WI38 (cell line): ENCODE measurements around the gene FSTL4.

Experiments
- H3K4me3 ChIP-seq: 2 replicates; pipeline ENCODE4 v1.5.1; 2011; ENCODE audit warnings: low read depth, mild to moderate bottlenecking, control low read depth, low read length
- TF ChIP-seq, protein P1 (sequence below): IDR thresholded peaks from 2 replicates; pipeline ENCODE4 v1.5.1; 2012; ENCODE audit warnings: low read depth, mild to moderate bottlenecking, control low read depth, low read length

FSTL4 gene

DNA sequence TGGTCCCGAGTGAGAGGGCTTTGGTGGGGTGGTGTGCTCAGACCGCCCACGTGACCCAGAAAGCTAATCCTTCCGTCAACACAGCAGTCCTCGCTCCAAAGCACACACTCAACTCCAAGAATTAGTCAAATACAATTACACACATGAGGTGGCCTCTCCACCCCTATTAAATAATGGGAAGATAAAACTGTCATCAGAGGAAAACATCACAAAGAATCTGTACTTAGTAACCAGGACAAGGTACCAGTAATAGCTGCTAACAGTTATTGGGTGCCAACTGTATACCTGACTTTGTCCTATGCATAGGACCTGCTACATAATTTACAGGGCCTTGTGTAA is 337.8 kb downstream of the FSTL4 start:
- TF ChIP-seq, protein P1, sequence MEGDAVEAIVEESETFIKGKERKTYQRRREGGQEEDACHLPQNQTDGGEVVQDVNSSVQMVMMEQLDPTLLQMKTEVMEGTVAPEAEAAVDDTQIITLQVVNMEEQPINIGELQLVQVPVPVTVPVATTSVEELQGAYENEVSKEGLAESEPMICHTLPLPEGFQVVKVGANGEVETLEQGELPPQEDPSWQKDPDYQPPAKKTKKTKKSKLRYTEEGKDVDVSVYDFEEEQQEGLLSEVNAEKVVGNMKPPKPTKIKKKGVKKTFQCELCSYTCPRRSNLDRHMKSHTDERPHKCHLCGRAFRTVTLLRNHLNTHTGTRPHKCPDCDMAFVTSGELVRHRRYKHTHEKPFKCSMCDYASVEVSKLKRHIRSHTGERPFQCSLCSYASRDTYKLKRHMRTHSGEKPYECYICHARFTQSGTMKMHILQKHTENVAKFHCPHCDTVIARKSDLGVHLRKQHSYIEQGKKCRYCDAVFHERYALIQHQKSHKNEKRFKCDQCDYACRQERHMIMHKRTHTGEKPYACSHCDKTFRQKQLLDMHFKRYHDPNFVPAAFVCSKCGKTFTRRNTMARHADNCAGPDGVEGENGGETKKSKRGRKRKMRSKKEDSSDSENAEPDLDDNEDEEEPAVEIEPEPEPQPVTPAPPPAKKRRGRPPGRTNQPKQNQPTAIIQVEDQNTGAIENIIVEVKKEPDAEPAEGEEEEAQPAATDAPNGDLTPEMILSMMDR, result no peak
- no peak overlapping the region for H3K4me3 ChIP-seq

DNA sequence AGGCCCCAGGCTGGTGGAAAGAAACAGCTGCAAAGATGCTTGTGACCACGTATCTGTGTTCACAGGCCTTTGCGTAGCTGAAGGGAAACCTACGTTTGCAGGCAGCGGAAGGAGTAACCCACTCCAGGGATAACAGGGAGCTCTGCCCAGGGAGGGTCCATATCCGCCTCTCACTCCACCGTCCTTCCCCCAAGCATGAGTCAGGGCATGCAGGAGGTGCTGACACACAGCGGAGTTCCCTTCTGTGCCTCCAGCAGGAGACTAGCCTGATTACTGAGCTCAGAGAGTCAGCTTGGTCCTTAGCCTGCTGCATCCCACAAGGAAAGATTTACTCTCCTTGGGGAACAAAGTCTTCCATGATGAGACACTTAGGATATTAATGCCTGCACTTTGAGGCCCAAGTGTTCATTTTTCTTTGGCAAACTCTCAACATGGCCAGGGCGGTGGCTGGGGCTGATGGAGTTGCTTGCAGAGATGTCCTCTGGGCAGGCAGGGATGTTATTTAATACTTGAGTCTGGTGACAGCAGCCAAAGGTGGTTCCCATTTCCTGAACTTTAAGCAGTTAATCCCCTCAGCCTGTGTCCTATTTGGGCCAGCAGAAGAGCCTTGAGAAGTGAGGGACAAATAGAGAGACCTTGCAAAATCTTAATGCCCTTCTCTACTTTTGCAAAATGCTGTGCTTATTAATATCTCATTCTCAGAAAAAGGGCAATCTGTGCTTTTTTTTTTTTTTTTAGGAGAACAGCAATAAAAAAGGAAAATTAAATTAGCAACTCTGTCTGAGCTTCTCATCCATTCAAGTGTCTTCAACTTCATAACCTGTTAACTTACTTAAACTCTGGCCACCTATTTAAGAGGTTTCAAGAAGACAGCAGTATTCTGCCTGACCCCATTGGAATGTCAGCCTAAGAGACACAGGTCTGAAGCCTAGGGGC is 338.4 kb downstream of the FSTL4 start:
- TF ChIP-seq, protein P1, result no peak
- H3K4me3 ChIP-seq, result no peak overlapping the region

DNA sequence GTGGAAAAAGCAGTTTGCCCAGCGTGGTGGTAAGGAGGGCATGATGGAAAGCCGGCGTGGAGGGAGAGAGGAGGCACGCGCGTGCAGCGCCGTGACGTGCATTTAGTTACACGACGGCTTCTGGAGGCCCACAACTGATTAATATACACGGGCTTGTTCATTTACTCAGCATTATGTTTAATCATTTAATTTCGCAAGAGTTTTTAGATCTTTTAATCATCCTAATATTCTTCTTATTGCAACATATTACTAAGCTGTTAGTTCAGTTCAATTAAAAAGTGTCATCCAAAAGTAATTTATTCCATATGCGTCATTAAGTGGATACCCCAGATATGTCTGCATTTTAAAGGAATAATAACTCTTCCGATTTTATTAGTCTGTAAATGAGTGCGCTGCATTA is 340.0 kb downstream of the FSTL4 start:
- no peak overlapping the region for H3K4me3 ChIP-seq
- TF ChIP-seq, protein P1, result no peak

DNA sequence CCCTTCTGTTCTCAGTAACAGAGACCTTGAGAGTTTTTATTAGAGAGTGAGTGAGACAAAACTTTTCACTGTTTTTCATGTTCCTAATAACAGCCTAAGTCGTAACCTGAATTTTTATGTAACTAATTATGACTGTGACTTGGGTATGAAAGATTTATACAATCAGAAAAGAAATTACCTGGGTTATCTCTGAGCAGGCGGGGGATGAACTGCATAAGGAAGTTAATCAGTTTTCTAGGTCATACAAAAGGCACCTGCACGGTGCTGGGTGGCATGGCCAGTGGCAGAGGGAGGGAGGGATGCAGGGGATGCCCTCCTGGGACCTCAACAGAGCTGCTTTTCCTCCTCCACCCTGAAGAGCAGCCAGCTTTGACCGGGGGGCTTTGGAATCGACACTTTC is 340.7 kb downstream of the FSTL4 start:
- no peak overlapping the region for H3K4me3 ChIP-seq
- TF ChIP-seq, protein P1, result no peak

DNA sequence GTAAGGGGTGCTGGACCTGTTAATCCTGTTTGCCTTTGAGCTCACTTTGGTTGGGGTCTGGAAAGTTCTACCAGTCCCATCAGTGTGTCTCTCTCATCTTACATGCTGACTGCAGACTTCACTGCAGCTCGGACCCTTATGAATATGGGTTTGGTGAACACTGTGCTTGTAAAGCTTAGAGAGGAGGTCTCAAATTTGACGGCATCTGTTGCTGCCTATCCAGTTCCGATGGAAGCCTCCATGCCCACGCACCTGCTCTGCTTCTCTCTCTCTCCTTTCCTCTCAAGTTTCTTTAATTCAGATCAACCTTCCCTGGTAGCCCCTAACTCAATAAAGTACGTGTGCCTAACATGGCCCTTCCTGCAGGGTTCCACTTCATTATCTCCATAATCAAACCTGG is 342.6 kb downstream of the FSTL4 start:
- TF ChIP-seq, protein P1, result no peak
- no peak overlapping the region for H3K4me3 ChIP-seq

DNA sequence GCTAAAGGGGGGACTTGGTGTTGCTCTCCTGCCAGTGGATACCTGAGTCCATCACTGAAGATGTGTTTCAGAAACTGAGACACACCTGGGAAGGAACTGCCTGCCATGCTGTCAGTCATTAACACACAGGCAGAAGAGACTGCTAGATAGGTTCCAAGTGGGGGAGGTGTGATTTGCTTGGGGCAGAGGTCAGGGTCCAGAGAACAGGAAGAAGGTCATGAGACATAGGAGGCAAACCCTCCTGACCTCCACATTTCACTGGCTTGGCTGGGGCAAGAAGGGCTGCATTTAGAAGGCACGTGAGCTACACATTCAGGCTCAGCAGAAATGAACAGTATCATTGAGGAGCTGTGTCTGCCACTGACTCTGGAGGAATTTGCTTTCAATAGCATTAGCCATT is 344.7 kb downstream of the FSTL4 start:
- no peak overlapping the region for H3K4me3 ChIP-seq
- TF ChIP-seq, protein P1, result no peak

DNA sequence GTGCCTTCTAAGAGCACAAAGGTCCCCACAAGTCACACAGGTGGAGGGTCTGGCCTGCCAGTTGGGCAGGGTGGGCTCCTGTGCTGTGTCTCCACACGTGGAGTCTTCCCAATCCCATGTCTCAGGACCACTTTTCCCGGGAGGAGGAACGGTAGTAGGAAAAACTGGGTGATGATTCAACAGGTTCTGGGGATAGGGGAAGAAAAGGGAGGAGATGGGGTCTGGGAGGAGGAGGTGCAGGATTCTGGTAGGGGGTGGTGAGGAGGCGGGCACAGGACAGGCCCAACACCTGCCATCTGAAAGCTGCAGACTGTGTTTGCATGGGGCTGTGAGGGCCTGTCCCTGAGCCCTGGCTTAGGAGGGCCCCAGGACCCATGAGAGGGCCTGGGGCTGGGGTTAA is 345.4 kb downstream of the FSTL4 start:
- TF ChIP-seq, protein P1, result no peak
- no peak overlapping the region for H3K4me3 ChIP-seq
